Erythroblast (primary cell): ENCODE data around the gene STAT4.

ENCODE experiments used
- GATA1 ChIP-seq: IDR thresholded peaks from 2 replicates; pipeline ENCODE4 v1.6.1; 2011; ENCODE audit warnings: low read depth, mild to moderate bottlenecking, control low read depth, low read length, moderate library complexity
- POLR2A ChIP-seq: IDR thresholded peaks from 2 replicates; pipeline ENCODE4 v1.6.1; 2011; ENCODE audit warnings: mild to moderate bottlenecking, low read length

DNA sequence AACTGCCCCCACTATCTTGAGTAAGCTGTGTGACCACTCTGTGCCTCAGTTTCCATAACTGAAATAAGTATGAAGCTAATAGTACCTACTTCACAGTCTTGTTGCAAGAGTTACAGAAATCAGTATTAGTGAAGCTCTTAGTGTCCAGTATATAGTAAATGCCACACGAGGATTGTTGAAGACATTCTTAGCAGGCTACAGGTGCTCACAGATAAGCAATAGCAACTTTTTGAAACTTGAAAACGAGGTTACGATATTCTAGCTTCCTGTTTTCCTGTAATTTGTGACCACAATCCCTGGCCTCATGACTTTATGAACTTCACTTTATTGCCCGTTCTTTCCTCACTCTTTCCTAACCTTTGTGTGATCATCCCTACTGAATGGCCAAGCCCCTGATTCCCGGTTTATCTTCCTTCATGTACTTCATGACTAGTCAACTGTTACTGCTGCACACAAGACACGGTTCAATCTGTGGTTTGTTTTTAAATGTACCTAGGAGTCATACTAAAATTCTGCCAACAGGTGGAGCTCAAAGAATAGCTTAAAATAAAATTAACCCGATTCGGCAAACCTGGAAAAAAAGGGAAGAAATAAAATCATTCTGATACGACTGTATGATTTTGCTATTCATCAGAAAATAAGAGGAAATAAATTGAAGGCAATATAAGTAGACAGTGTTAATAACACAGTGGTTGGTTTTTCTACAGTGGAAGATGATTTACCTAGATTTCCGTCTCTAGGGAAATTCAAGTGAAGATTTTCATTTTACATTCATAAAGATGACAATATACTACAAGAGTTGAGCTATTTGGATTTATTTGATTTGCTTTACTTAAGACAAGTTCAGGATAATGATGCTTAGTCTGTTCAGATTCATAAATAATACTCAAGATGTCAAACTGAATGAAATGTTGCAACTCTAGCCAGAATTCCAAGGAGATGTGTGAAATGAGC lies 98.7 kb downstream of the STAT4 start:
- TF ChIP-seq POLR2A (no peak), GATA1 (no peak)
